ENCODE results near the gene SORCS1.

- TF ChIP-seq CTCF (conservative IDR thresholded peaks at IDR 0.05) (no peak), EZH2 (IDR thresholded peaks at IDR 0.05; ENCODE audit: low read depth) (no peak)
Measured at GRCh38 chr10:106528702-106529101, 635.8 kb downstream of the SORCS1 start.

Measured in PC-9 (cell line).